T-helper 1 cell treated with Interleukin-12 subunit alpha and Interleukin-12 subunit beta and Interleukin-4 antibody, amounts not matched to agents 30 ng/mL and 1 ng/mL, for 36 hours (primary cell): ENCODE results near the gene PRAC1. TPM values are rescaled to one million over a fixed set of nuclear protein-coding genes. Genes with fewer than 3 reads are reported as not detected.

ENCODE experiments used
- intact Hi-C: fragments of 100-400 bp; cut with micrococcal nuclease; formaldehyde crosslinking; loops from one replicate; pipeline ENCODE4 v1.15.1; 2024
- total RNA-seq: library from RNA; stranded (reverse); gene quantifications from 2 replicates; pipeline ENCODE4 v1.2.3, GENCODE V29; 2022

The PRAC1 gene
- total RNA-seq = not detected in 2 replicates

GRCh38 chr17:48722201-48722907 lies at the start of gene PRAC1:
Gene PRAC1 (minus strand): TSS chr17:48722518. CDS start chr17:48722392, 126 bp downstream.
- intact Hi-C loops = loop anchor here (5.0 kb wide), 3 partner anchors 85 to 1245 kb away; partner anchors contain the start of genes DLX4 and IGF2BP1

DNA sequence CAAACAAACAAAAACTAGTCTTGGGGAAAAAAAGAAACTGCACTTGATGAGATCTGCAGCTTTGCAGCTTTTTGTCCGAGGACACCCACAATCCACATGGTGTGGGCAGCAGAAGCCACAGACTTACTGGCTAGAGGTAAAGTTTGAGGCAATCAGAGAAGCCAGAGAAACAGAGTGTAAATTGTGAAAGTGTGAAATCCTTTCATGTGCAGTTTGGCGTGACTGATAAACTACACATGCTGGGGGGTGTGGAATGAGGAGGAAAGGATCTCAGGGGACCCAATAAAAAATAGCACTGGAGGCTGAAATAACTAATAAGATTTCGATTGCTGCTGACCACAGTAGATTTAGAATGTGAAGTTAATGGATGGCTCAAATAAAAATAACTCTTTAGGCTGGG lies 48.6 kb upstream of the PRAC1 start:
- intact Hi-C loops = no loop called here

DNA sequence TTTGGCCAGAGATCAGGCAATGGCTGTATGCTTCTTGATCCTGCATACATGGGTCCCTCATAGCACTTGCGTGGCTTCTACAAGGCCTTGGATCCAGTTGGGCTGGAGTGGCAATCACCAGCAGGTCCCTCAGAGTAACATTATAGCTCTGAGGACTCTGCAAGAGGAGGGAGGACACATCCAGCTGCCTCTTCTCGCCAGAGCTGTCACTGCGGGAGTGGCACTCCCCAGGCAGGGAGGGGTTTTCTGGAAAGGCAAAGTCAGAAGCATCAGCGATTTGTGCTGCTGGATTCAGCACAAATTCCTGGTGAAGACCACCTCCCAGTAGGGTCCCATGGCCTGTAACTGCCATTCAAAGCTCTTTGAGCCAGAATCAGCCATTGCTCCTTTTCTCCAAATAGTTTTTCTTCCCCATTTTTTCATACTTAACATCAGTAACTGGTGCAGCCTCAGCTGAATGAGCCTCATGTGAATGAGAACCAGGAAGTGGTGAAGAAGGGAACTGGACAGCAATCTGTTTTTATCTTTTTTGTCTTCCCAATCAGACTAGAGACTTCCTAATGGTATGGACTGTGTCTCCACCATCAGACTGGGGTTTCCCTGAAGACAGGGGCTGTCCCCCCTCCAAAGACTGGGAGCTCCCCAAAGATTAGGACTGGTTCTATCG lies 46.8 kb upstream of the PRAC1 start:
- intact Hi-C loops = no loop called here

GRCh38 chr17:48767263-48767774 lies 45.0 kb upstream of the PRAC1 start:
- intact Hi-C loops = no loop called here

GRCh38 chr17:48761114-48761513 lies 38.8 kb upstream of the PRAC1 start:
- intact Hi-C loops = no loop called here

GRCh38 chr17:48760411-48760810 lies 38.1 kb upstream of the PRAC1 start:
- intact Hi-C loops = no loop called here

DNA sequence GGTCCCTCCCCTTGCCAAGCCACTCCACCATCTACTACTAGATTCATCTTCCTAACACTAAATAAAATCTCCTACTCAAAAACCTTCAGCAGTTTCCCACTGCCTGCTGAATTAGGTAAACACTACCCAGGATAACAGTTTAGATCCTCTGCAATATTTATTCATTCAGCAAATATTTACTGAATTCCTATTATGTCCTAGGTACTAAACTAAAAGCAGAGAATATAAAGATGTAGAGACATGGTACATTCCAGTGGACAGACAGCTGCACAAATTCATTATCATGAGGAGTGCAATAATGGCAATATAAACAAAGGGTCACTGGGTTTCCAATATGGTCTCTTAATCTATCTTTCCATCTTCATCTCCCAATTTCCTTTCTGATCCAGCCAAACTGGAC lies 37.0 kb upstream of the PRAC1 start:
- intact Hi-C loops = no loop called here

DNA sequence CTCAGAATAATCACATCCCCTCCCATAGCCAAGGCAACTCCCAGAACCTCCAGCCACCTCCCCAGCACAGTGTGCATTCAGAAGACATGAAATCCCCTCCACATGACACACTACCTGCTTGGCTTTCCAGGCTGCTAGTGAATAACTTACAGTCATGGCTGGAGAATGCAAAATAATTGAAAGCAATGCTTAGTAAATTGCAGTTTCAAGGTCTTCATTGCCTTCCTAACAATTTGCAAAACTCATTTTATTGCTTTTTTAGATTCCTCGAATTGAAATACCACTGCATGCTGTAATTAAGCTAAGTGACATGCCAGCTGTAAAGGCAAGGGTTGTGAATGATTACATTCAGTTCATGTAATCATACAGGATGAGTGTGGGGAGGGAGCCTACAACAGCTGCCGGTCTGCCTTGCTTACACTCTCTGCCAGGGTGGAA lies 35.2 kb upstream of the PRAC1 start:
- intact Hi-C loops = no loop called here

GRCh38 chr17:48756830-48757251 lies 34.5 kb upstream of the PRAC1 start:
- intact Hi-C loops = no loop called here

DNA sequence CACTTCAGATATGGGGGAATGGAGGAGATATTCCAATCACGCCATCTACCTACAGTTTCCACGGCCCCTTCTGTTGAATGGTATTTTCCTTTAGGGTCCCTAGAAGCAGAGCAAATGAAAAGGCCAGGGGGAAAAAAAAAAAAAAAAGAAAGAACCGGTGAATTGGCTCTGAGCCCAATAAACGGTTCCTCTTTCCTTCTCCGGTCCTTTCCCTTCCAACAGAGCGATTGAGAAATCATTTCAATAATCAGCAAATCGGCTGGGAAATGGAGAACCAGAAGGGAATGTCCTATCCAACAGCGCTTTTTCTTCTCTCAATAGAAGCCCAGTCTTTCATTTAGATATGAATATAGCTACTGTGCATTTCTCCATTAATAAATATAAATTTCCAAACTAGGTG lies 33.0 kb upstream of the PRAC1 start:
- intact Hi-C loops = no loop called here

GRCh38 chr17:48754500-48755261 lies 32.4 kb upstream of the PRAC1 start:
- intact Hi-C loops = no loop called here

- intact Hi-C loops = no loop called here
Observed at GRCh38 chr17:48753794-48754499, 31.6 kb upstream of the PRAC1 start.

DNA sequence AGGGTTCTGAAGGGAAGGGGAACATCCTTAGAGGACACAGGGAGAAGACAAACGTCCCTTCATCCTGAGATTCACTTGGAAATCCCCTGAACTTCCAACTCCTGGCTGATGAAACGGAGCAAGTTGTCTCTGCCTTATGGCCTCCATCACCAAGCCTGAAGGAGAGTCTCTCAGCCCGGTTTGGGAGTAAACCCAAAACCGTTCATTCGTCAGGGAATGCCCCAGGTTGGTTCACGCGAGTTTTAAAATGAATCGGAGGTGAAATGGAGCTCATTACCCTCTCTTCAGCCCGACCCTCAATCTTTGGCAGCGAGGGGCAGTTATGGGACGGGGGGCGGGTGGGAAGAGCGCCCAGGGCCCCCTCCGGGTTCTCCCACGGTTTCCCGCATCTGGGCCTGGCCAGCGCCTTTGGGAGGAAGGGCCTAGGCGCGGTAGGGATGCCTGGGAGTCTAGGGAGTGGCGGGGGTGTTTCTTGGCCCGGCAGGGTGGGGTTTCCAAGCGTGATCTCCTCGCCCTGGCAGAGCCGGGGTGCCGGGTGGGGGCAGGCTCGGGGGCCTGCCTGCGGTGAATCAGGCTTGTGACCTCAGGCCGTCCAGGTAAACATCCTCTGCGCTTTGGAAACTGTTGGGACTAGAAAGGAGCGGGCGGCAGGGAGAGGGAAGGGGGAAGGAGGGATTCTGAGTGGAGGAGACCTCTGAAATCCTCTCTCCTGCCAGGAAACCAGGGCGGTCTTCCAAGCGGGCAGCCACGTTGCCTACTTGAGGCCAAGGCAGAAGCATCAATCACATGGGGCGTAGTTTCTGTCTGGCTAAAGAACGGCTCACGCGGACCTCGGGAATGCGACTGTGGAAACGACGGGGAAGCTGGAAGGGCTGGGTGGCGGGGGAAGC lies 30.3 kb upstream of the PRAC1 start:
- intact Hi-C loops = no loop called here

DNA sequence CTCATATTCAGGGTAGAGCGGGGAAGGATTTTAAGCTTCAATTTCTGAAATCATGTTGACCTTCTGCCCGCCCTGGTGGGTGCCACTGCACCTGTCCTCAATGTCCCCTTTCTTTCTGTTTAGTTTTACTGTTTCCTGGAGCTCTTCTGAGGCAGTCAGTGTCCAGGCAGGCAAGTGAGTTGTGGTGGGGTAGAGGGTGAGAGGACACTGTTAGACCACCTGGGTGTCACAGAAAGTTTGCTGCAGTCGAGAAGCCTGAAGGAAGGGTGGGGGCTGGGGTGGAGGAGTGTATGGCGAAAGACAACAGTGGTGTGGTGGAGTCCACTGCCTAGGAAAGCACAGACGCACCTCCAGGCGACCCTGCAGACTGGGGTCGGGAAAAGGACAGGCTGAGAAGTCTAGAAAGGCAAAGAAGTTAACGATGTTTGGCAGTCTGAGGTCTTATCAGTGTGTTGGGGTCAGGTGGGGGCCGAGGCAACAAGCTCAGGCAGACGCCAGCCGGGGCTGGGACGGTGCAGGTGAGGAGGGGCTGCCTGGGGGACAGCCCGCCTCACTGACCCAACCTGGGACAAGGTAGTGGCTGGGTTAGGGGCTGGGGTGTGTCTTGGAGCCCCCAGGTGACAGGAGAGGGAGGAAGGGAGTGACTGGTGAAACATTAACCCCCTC lies 29.5 kb upstream of the PRAC1 start:
- intact Hi-C loops = no loop called here

- intact Hi-C loops = no loop called here
Observed at GRCh38 chr17:48751172-48751571, 28.9 kb upstream of the PRAC1 start.

GRCh38 chr17:48749621-48750553 lies 27.6 kb upstream of the PRAC1 start:
- intact Hi-C loops = loop anchor here (1.0 to 2.0 kb wide), 2 partner anchors 11 to 137 kb away; no protein-coding TSS in a partner anchor

GRCh38 chr17:48748718-48749566 lies 26.6 kb upstream of the PRAC1 start:
- intact Hi-C loops = loop anchor here (1.0 to 2.0 kb wide), 2 partner anchors 10 to 136 kb away; no protein-coding TSS in a partner anchor
